Mesenchymal stem cell (in vitro differentiated cells and primary cell): Measurements from ENCODE around the gene CDH15.
"Not testable (repeated sequence)": the region's sequence is repeated elsewhere in the genome, so short reads cannot be mapped to it uniquely, and the experiment has no call there.

Experiments used
- DNase-seq: peaks from one replicate; pipeline ENCODE4 v3.0.0-alpha.2; 2013
- H2AFZ ChIP-seq: one replicate; pipeline ENCODE4 v1.6.1; 2013; ENCODE audit warnings: low read depth, mild to moderate bottlenecking, control low read depth, inconsistent platforms, low read length, moderate library complexity
- H2AK5ac ChIP-seq: 2 replicates; pipeline ENCODE4 v1.6.1; 2013; ENCODE audit warnings: low read length, moderate library complexity, mild to moderate bottlenecking, inconsistent platforms; ENCODE audit not compliant: severe bottlenecking
- H2BK120ac ChIP-seq: one replicate; pipeline ENCODE4 v1.6.1; 2013; ENCODE audit warnings: low read depth, mild to moderate bottlenecking, inconsistent platforms, low read length, moderate library complexity
- H2BK12ac ChIP-seq, 2 experiments: one replicate each; pipeline ENCODE4 v1.6.1; 2013; ENCODE audit warnings: inconsistent platforms in 2 of 2, low read length in 2 of 2, mild to moderate bottlenecking in 2 of 2, moderate library complexity in 2 of 2, control low read depth in 1 of 2
- H2BK15ac ChIP-seq: one replicate; pipeline ENCODE4 v1.6.1; 2013; ENCODE audit warnings: mild to moderate bottlenecking, low read depth, inconsistent platforms; ENCODE audit not compliant: poor library complexity, severe bottlenecking
- H2BK5ac ChIP-seq: 2 replicates; pipeline ENCODE4 v1.6.1; 2013; ENCODE audit warnings: low read depth, mild to moderate bottlenecking, low read length, control low read depth, inconsistent platforms; ENCODE audit not compliant: poor library complexity, severe bottlenecking
- H3K14ac ChIP-seq, 2 experiments: one replicate each; pipeline ENCODE4 v1.6.1; 2013; ENCODE audit warnings: inconsistent platforms in 2 of 2, low read length in 2 of 2, control low read depth in 1 of 2, mild to moderate bottlenecking in 1 of 2, moderate library complexity in 1 of 2
- H3K18ac ChIP-seq, 2 experiments: one replicate each; pipeline ENCODE4 v1.6.1; 2013; ENCODE audit warnings: inconsistent platforms in 2 of 2, low read length in 2 of 2, control low read depth in 1 of 2, low read depth in 1 of 2, mild to moderate bottlenecking in 1 of 2
- H3K23ac ChIP-seq, 2 experiments: one replicate each; pipeline ENCODE4 v1.6.1; 2013; ENCODE audit warnings: inconsistent platforms in 2 of 2, low read length in 2 of 2, mild to moderate bottlenecking in 2 of 2, moderate library complexity in 2 of 2, control low read depth in 1 of 2
- H3K27ac ChIP-seq: 2 replicates; pipeline ENCODE4 v1.5.1; 2013; ENCODE audit warnings: mild to moderate bottlenecking, moderate library complexity, low read length, control low read depth, inconsistent platforms; ENCODE audit not compliant: poor library complexity, severe bottlenecking
- H3K27me3 ChIP-seq, 2 experiments: 2 replicates each; pipeline versions ENCODE4 v1.6.1 to v1.7.0; 2013; ENCODE audit warnings: low read length in 2 of 2, mild to moderate bottlenecking in 2 of 2, moderate library complexity in 2 of 2, control low read depth in 1 of 2, inconsistent platforms in 1 of 2; ENCODE audit not compliant: control insufficient read depth in 1 of 2, insufficient read depth in 1 of 2
- H3K36me3 ChIP-seq, 2 experiments: 2 replicates each; pipeline versions ENCODE4 v1.6.1 to v1.7.0; 2013; ENCODE audit warnings: low read length in 2 of 2, control low read depth in 1 of 2, inconsistent platforms in 1 of 2, low read depth in 1 of 2, mild to moderate bottlenecking in 1 of 2; ENCODE audit not compliant: insufficient read depth in 2 of 2, control insufficient read depth in 1 of 2
- H3K4ac ChIP-seq, 2 experiments: one replicate each; pipeline ENCODE4 v1.6.1; 2013; ENCODE audit warnings: inconsistent platforms in 2 of 2, low read length in 2 of 2, mild to moderate bottlenecking in 2 of 2, moderate library complexity in 2 of 2, control low read depth in 1 of 2, low read depth in 1 of 2
- H3K4me1 ChIP-seq: 2 replicates; pipeline ENCODE4 v1.6.1; 2013; ENCODE audit warnings: low read depth, low read length, control low read depth; ENCODE audit not compliant: control insufficient read depth, insufficient read depth
- H3K4me2 ChIP-seq: 2 replicates; pipeline ENCODE4 v1.6.1; 2013; ENCODE audit warnings: low read length, mild to moderate bottlenecking, inconsistent platforms; ENCODE audit not compliant: poor library complexity, severe bottlenecking
- H3K4me3 ChIP-seq, 2 experiments: 2 replicates each; pipeline versions ENCODE4 v1.5.1 to v1.7.0; 2013; ENCODE audit warnings: low read length in 2 of 2, mild to moderate bottlenecking in 2 of 2, control low read depth in 1 of 2, low read depth in 1 of 2; ENCODE audit not compliant: insufficient read depth in 1 of 2
- H3K79me1 ChIP-seq: replicated peaks from 2 replicates; pipeline ENCODE4 v1.6.1; 2013; ENCODE audit warnings: mild to moderate bottlenecking, control low read depth, low read length, inconsistent platforms; ENCODE audit not compliant: poor library complexity, severe bottlenecking
- H3K9ac ChIP-seq: 2 replicates; pipeline ENCODE4 v1.7.0; 2013; ENCODE audit warnings: mild to moderate bottlenecking, low read length, moderate library complexity
- H3K9me3 ChIP-seq: 2 replicates; pipeline ENCODE4 v1.7.0; 2013; ENCODE audit warnings: mild to moderate bottlenecking, low read length; ENCODE audit not compliant: control insufficient read depth
- H4K8ac ChIP-seq: one replicate; pipeline ENCODE4 v1.6.1; 2013; ENCODE audit warnings: inconsistent platforms, mild to moderate bottlenecking, low read length, moderate library complexity
- H4K91ac ChIP-seq: one replicate; pipeline ENCODE4 v1.6.1; 2013; ENCODE audit warnings: mild to moderate bottlenecking, low read length, inconsistent platforms
- WGBS: methylation state at CpG from one replicate; pipeline ENCODE4 v1.1.7; 2013; ENCODE audit warnings: mixed read lengths; 5-methylcytosine and 5-hydroxymethylcytosine counted together

The CDH15 gene

DNA sequence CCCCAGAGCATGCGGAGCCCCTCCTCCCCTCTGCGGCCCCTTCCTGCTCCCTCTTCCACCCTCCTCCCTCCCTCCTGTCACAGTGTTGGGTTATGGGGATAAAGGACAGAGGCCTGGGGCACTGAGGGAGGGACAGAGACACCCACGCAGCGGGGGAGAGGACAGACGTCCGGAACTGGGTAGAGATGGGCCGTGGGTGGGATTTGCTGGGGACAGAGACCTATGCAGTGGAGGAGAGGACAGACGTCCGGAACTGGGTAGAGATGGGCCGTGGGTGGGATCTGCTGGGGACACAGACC, 5.9 kb upstream of the CDH15 start:
- H2BK12ac ChIP-seq, H2AK5ac ChIP-seq, H2BK120ac ChIP-seq, H2AFZ ChIP-seq, H3K9me3 ChIP-seq, H4K91ac ChIP-seq, H3K4me2 ChIP-seq, H2BK5ac ChIP-seq, H3K14ac ChIP-seq, H3K9ac ChIP-seq, DNase-seq, H3K4ac ChIP-seq, H3K27ac ChIP-seq, H3K18ac ChIP-seq, H3K36me3 ChIP-seq, H3K79me1 ChIP-seq, H3K4me3 ChIP-seq, H3K23ac ChIP-seq, H4K8ac ChIP-seq: not testable (repeated sequence)
- Histone ChIP-seq H2BK15ac (peak overlapping the region; percentile 23), H3K4me1 (peaks cover 10% of the 10 kb centered on the region), H3K27me3 (peaks cover 21 to 68% of the 10 kb centered on the region in 2 experiments)
- no CpG with 5 or more reads among the region's 10 CpGs for WGBS

DNA sequence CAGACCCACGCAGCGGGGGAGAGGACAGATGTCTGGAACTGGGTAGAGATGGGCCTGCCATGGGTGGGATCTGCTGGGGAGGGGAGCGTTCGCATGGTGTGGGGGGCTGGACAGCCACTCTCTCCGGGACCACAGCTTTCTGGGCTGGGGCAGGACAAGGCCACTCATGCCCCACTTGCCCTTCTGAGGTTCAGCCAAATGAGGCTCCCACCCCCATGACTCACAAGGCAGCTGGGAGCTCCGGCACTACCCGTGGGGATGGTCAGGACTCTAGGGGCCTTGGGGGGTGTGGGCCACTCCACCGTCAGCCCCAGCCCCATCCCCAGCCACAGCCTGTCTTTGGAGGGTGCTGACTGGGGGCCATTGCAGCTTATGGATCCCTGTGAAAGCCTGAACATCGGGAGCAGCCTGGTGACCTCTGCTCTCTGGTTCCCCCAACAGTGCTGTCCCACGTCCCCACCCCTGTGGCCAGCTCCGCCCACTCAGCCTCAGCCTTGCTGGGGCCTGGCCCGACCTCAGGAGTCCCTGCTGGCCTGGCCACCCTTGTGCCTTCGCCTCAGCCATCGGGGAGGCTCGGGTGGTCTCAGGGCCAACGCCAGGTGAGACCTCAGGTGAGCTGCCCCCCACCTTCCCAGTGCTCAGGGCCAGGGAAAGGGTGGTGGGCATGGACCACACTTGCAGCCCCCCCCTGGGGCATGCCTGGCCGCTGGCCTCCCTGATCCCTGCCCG, 4.7 kb upstream of the CDH15 start:
- no peaks in the 10 kb centered on the region for H3K79me1 ChIP-seq
- H2BK15ac ChIP-seq, result no peak overlapping the region
- no peak overlapping the region for H3K27ac ChIP-seq
- H2AK5ac ChIP-seq, result no peak overlapping the region
- no peaks in the 10 kb centered on the region for H3K36me3 ChIP-seq
- H4K91ac ChIP-seq, result peak overlapping the region; percentile 55
- peak overlapping the region; percentile 85 for H2AFZ ChIP-seq
- WGBS, result 80% methylated on average over 14 of the region's 18 CpGs
- no peaks in the 10 kb centered on the region for H3K9me3 ChIP-seq
- peak overlapping the region in 1 of 2 experiments; percentile 75 for H2BK12ac ChIP-seq
- peaks cover 28 to 65% of the 10 kb centered on the region in 2 experiments for H3K27me3 ChIP-seq
- no peak overlapping the region for H3K4me2 ChIP-seq
- H2BK120ac ChIP-seq, result no peak overlapping the region
- no peak overlapping the region for H2BK5ac ChIP-seq
- peaks cover 21% of the 10 kb centered on the region for H3K4me1 ChIP-seq
- peak overlapping the region in 1 of 2 experiments; percentile 83 for H3K14ac ChIP-seq
- H3K4ac ChIP-seq, result peak overlapping the region; percentile 7 to 64
- peak overlapping the region; percentile 91 for H4K8ac ChIP-seq
- peak overlapping the region; percentile 54 for H3K9ac ChIP-seq
- no peak overlapping the region for H3K23ac ChIP-seq
- H3K18ac ChIP-seq, result peak overlapping the region; percentile 50 to 85
- no peak for DNase-seq
- H3K4me3 ChIP-seq, result peak overlapping the region in 1 of 2 experiments; percentile 56

GRCh38 chr16:89167425-89167941, 4.1 kb upstream of the CDH15 start:
- no peaks in the 10 kb centered on the region for H3K9me3 ChIP-seq
- H2BK12ac ChIP-seq, result peak overlapping the region in 1 of 2 experiments; percentile 75
- H3K4me1 ChIP-seq, result peaks cover 21% of the 10 kb centered on the region
- peak overlapping the region; percentile 50 to 85 for H3K18ac ChIP-seq
- H3K79me1 ChIP-seq, result no peaks in the 10 kb centered on the region
- H2AK5ac ChIP-seq, result no peak overlapping the region
- no peak overlapping the region for H3K27ac ChIP-seq
- H4K8ac ChIP-seq, result peak overlapping the region; percentile 91
- no peak overlapping the region for H3K4me2 ChIP-seq
- H3K4ac ChIP-seq, result peak overlapping the region; percentile 7 to 64
- H3K27me3 ChIP-seq, result peaks cover 31 to 65% of the 10 kb centered on the region in 2 experiments
- peak overlapping the region in 1 of 2 experiments; percentile 56 for H3K4me3 ChIP-seq
- no peak overlapping the region for H2BK120ac ChIP-seq
- H3K9ac ChIP-seq, result peak overlapping the region; percentile 54
- H3K23ac ChIP-seq, result no peak overlapping the region
- H4K91ac ChIP-seq, result peak overlapping the region; percentile 55
- peak overlapping the region; percentile 85 for H2AFZ ChIP-seq
- 25% methylated on average over 18 of the region's 18 CpGs for WGBS
- H2BK5ac ChIP-seq, result no peak overlapping the region
- H3K36me3 ChIP-seq, result no peaks in the 10 kb centered on the region
- peak overlapping the region in 1 of 2 experiments; percentile 83 for H3K14ac ChIP-seq
- no peak overlapping the region for H2BK15ac ChIP-seq
- peak; percentile 75 for DNase-seq

- Histone ChIP-seq H2BK12ac (no peak overlapping the region), H2BK5ac (no peak overlapping the region), H2BK15ac (no peak overlapping the region), H3K27ac (no peak overlapping the region), H4K8ac (no peak overlapping the region), H3K18ac (no peak overlapping the region), H3K14ac (no peak overlapping the region), H3K9me3 (no peaks in the 10 kb centered on the region), H3K4me1 (peaks cover 21% of the 10 kb centered on the region), H2AK5ac (no peak overlapping the region), H3K4me2 (no peak overlapping the region), H3K23ac (no peak overlapping the region), H3K36me3 (no peaks in the 10 kb centered on the region), H3K4ac (no peak overlapping the region), H3K4me3 (no peak overlapping the region), H3K9ac (no peak overlapping the region), H4K91ac (no peak overlapping the region), H3K27me3 (peaks cover 33 to 63% of the 10 kb centered on the region in 2 experiments), H2BK120ac (no peak overlapping the region), H2AFZ (no peak overlapping the region), H3K79me1 (no peaks in the 10 kb centered on the region)
- 81% methylated on average over 18 of the region's 23 CpGs for WGBS
- no peak for DNase-seq
These were observed 3.0 kb upstream of the CDH15 start for GRCh38 chr16:89168381-89169189.
